PFSK-1 (cell line): ENCODE results near the gene ADAMTS17.

Source experiments
- FOXP2 ChIP-seq: optimal IDR thresholded peaks from 2 replicates; pipeline ENCODE3; 2011; ENCODE audit warnings: borderline replicate concordance, control low read depth, inconsistent platforms; ENCODE audit not compliant: insufficient read depth; ENCODE audit errors: extremely low read length, extremely low read depth
- POLR2AphosphoS5 ChIP-seq: IDR thresholded peaks from 2 replicates; pipeline ENCODE4 v1.6.1; 2012; ENCODE audit warnings: low read depth, mild to moderate bottlenecking, control low read depth, low read length, moderate library complexity
- REST ChIP-seq, 2 experiments: IDR thresholded peaks; 2 replicates each; pipeline versions ENCODE4 v1.6.1 to v1.8.0; 2011 to 2012; ENCODE audit warnings: low read depth in 2 of 2, low read length in 2 of 2, control low read depth in 1 of 2, inconsistent platforms in 1 of 2, mild to moderate bottlenecking in 1 of 2, moderate library complexity in 1 of 2; ENCODE audit not compliant: insufficient read depth in 1 of 2
- SIN3A ChIP-seq: IDR thresholded peaks from 2 replicates; pipeline ENCODE4 v1.6.1; 2012; ENCODE audit warnings: mild to moderate bottlenecking, low read length, moderate library complexity, borderline replicate concordance; ENCODE audit not compliant: insufficient read depth
- TAF1 ChIP-seq: IDR thresholded peaks from 2 replicates; pipeline ENCODE4 v1.6.1; 2012; ENCODE audit warnings: low read length, control low read depth, borderline replicate concordance; ENCODE audit not compliant: insufficient read depth

ADAMTS17 gene

GRCh38 chr15:100340721-100341238 lies 995 bp downstream of the ADAMTS17 start:
- no peak for TF ChIP-seq SIN3A
- no peak for TF ChIP-seq POLR2AphosphoS5
- TF ChIP-seq FOXP2 = no peak

- no peak for TF ChIP-seq TAF1
- no peak for TF ChIP-seq SIN3A
- TF ChIP-seq REST (IDR thresholded peaks at IDR 0.05; ENCODE audit: insufficient read depth in 1 of 2, low read depth in 2 of 2, low read length in 2 of 2) = no peak
- TF ChIP-seq FOXP2 = no peak
- no peak for TF ChIP-seq POLR2AphosphoS5
Observed at GRCh38 chr15:100339999-100340398, 1.8 kb downstream of the ADAMTS17 start.

GRCh38 chr15:100338971-100339444 lies 2.8 kb downstream of the ADAMTS17 start:
- TF ChIP-seq SIN3A (no peak), FOXP2 (no peak), REST (IDR thresholded peaks at IDR 0.05; ENCODE audit: insufficient read depth in 1 of 2, low read depth in 2 of 2, low read length in 2 of 2) (no peak), POLR2AphosphoS5 (no peak), TAF1 (no peak)

GRCh38 chr15:100338247-100338646 lies 3.5 kb downstream of the ADAMTS17 start:
- TF ChIP-seq FOXP2 (no peak), TAF1 (no peak), SIN3A (no peak), REST (IDR thresholded peaks at IDR 0.05; ENCODE audit: insufficient read depth in 1 of 2, low read depth in 2 of 2, low read length in 2 of 2) (no peak), POLR2AphosphoS5 (no peak)

- TF ChIP-seq POLR2AphosphoS5 (no peak), TAF1 (no peak)
Observed at GRCh38 chr15:100337096-100338044, 4.4 kb downstream of the ADAMTS17 start.

GRCh38 chr15:100336061-100336460 lies 5.7 kb downstream of the ADAMTS17 start:
- TF ChIP-seq FOXP2 = no peak
- no peak for TF ChIP-seq SIN3A
- TF ChIP-seq POLR2AphosphoS5 = no peak
- no peak for TF ChIP-seq TAF1
- TF ChIP-seq REST (IDR thresholded peaks at IDR 0.05; ENCODE audit: insufficient read depth in 1 of 2, low read depth in 2 of 2, low read length in 2 of 2) = no peak
